HG02798 (cell line): ENCODE results near the gene B9D2.
"Not testable (repeated sequence)": the region's sequence is repeated elsewhere in the genome, so short reads cannot be mapped to it uniquely, and the experiment has no call there.

Experiments used
- ATAC-seq: cut with Tn5 transposase; IDR thresholded peaks from one replicate; pipeline ENCODE4 v1.9.1; 2021; ENCODE audit warnings: mild to moderate bottlenecking; ENCODE audit not compliant: unreplicated experiment, poor library complexity

B9D2 gene, protein sequence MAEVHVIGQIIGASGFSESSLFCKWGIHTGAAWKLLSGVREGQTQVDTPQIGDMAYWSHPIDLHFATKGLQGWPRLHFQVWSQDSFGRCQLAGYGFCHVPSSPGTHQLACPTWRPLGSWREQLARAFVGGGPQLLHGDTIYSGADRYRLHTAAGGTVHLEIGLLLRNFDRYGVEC

DNA sequence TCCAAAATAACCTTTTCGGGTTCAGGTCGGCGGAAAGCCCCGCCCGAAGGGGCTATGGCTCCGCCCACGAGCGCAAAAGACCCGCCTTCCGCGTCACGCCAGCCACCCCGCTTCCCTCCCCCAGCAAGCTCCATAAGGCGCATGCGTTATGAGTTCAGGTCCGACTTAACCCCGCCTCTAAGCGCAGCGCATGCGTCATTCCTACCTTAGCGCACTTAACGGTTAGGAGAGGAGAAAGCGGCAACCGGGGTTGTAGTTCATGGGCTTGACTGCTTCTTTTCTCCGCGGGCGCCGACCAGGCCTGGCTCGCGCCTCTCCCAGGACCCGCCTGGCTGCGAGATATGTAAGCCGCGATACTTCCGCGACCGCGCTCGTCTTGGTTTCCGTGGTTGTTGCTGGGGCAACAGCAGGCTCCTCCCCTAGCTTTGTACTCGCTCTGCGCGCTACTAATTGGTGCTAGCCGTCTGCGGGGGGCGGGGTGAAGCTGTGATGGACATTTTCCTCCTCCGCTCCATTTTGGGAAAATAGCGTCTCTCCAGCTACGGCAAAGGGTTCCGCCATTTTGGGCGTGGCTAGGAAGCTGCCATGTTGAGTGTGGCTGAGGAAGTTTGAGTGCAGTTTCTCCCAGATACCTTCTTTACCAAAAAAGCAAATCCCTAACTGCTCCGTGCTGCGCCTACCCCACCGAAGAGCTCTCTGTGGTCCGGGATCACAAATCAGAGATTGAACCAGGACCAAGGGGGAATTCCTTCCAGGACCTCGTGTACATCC, at the start of gene B9D2:
Gene B9D2, minus strand, starts transcription at position 397 of the 771 bp plus-strand sequence. CDS start 630 bp downstream, outside the sequence.
- peak; percentile 93 for ATAC-seq

DNA sequence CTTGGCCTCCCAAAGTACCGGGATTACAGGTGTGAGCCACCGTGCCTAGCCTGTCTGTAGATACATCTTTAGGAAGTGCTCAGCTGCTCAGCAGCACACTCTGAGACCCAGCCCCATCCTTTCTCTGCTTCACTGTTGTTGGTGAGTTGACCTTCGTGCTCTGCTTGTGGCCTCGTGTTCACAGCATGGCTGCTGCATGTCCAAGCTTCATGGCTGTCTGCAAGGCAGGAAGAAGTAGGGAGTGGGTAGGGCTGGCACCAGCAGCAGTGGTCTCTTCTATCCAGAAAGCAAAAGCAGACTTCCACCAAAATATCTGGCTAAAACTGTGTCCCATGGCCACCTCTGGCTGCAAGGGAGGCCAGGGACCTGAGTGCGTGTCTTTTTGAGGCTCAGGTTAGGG, 49.0 kb upstream of the B9D2 start:
- no peak for ATAC-seq

DNA sequence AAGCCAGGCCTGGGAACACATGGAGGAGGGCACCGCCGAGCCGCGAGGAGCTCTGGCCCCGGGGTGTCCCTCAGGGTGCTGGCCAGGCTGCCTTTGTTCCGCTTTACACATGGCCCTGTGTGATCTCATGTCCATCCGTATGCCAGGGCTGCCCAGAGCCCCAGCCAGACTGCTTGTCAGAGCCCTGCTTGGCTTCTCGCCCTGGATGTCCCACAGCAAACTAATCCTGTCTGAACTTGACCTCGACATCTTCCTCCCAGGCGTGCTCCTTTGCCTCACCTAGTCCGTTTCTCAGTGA, 48.0 kb upstream of the B9D2 start:
- no peak for ATAC-seq

DNA sequence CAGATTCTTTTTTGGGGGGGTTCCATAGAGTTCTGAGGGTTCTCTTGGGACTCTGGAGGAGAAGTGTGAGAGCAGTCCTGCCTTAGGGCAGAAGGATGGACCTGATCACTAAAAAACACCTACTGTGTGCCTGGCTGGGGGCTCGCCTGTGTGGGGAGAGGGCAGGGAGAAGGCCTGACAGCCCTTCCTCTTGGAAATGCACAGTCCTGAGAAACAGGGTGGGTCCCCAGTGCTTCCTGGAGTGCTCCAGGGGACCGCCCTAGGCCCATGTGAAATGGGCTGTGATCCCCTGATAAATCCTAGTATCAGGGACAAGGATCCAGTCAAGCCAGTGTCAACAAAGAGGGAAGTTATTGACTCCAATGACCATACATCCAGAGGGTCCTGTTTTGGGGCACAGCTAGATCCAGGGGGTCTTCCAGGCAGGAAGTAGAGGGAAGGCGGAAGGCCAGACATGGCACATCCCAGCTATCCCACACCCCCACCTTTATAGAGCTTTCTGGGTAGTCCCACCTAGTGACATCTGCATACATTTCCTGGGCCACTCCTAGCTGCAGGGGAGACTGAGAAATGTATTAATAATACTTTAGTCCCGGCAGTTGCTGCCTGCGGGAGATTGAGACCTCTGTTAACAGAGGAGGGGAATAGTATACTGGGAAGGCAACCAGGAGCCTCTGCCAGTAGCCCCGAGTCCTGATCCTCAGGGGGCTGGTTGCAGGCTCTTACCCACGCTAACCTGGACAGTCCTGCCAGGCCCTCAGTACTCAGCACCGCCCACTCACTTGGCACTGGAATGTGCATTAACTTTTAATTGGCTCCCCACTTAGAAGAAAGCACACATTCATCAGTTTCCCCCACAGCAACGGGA, 47.4 kb upstream of the B9D2 start:
- ATAC-seq, result no peak

DNA sequence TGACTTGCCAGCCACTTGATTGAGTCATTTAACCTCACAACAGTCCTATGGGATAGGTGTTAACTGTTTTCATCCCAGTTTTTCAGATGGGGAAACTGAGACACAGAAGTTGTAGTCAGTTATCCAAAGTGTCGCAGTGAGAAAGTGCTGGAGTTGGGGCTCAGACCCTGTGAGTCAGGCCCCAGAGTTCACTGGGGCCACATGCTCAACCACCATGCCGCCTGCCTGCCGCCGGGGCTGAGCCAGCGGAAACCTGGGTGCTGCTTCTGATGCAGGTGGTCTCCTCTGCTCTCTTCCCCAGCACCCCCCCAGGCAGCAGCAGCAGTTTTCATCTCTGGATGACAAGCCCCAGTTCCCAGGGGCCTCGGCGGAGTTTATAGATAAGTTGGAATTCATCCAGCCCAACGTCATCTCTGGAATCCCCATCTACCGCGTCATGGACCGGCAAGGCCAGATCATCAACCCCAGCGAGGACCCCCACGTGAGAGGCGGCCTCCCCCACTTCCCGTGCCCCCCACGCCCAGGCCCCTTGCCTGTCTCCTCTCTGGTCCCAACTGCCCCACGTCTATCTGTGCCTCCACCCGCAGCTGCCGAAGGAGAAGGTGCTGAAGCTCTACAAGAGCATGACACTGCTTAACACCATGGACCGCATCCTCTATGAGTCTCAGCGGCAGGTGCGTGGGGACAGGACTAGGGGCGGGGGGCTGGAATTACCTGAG, 46.5 kb upstream of the B9D2 start:
- no peak for ATAC-seq

DNA sequence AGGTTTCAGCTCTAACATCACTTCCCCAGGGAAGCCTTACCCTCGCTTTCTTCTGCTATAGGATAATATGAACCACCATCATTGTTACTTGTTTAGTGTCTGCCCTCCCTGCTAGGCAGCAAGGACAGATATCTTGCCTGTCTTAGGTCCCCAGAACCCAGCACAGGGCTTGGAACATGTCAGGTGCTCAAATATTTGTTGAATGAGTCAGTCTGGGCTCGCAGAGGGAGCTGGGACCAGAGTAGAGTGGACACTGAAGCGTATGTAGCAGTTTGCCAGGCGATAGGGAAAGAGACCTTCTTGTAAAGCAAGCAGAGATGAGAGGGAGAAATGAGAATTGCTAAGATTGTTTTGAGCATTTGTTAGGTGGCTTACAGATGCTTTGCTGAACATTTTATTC, 45.3 kb upstream of the B9D2 start:
- no peak for ATAC-seq

DNA sequence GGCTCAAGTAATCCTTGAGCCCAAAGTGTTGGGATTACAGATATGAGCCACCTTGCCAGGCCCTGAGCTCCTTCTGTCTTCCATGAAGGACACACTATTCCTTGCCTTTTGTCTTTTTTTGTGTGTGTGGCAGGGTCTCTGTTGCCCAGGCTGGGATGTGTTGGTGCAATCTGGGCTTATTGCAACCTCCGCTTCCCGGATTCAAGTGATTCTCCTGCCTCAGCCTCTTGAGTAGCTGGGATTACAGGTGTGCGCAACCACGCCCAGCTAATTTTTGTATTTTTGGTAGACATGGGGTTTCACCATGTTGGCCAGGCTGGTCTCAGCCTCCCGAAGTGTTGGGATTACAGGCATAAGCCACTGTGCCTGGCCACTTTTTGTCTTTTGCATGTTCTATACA, 44.9 kb upstream of the B9D2 start:
- not testable (repeated sequence) for ATAC-seq

DNA sequence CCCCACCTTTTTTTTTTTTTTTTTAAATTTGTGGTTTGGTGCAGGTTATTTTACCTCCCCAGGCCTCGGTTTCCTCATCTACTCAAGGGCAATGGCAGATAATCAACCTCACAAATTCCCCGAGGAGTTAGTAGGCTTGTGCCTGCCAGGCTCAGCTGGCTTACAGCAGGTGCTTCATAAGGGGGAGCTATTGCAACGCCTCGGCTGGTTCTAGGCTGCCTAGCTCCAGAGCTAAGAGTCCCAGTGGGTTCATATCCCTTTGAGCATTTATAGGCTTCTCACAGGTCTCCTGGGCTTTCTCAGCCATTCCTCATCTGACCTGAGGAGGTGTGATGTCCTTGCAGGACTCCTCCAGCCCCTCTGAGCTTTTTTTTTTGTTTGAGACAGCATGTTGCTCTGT, 44.3 kb upstream of the B9D2 start:
- ATAC-seq, result no peak

DNA sequence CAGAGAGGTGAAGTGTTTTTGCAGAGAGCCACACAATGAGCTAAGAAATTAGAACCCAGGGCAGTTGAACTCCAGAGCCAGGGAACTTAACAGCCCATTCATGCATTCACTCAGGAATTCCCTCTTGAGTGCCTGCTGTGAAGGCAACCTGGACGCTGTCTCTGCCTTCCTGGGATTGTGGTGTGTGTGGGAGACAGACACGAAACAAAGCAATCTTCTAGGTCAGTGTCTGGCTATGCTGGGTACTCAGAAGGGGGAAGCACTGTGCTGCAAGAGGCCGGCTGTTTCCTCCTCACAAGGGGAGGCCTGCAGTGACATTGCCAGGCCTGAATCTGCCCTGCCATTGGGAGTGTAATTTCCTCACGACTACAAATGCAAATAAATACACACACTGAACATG, 43.3 kb upstream of the B9D2 start:
- ATAC-seq, result no peak

DNA sequence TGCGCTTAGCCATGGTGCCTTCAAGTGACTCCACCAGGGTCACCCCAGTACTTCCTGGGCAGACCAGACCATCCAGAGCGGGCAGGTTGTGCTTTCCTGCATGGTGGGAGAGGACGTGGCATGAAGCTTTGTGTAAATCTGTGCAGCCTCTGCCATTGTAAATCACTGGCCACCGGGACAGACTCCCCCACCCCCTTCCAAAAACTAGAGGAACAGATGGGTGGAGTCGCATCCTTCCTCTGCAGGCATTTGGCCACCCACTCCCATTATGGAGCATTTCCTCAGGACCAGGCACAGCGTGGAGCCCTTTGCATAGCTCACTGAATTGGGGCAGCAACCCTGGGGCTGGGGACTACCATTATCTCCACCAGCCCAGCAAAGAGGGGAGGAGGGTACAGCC, 41.8 kb upstream of the B9D2 start:
- ATAC-seq, result no peak

DNA sequence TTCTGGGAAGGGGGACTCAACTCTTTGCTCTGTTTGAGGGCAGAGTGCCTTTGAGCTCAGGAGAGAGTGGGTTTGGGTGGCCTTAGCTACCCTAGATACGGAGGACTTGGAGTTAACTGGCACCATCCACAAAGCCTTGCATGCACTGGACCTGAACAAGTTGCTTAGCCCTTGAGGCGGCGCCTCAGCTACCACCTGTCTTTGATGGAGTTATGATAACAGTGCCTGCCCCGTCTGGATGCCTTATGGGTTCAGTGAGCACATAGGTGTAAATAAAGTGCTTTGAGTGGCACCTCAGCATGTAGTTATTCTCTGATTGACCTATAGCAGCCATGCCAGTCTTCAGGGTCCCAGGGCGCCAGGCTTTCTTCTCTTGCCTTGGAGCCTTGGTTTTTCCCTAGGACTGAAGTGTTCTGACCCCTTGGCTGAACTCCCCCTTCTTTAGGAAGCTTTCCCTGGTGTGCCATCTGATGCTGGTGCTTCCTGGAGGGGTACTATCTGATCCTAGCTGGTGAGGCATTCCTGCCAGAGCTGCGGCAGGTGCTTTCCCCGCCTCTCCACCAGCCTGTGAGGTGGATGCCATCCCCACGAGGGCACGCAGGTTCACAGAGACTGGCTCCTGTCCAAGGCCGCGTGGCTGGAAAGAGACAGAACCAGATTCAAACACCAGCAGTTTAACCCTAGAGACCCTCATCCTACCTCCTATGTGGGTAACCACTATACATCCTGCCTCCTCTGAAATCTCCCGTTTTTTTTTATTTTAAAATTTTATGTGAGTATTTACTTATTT, 39.4 kb upstream of the B9D2 start:
- no peak for ATAC-seq

DNA sequence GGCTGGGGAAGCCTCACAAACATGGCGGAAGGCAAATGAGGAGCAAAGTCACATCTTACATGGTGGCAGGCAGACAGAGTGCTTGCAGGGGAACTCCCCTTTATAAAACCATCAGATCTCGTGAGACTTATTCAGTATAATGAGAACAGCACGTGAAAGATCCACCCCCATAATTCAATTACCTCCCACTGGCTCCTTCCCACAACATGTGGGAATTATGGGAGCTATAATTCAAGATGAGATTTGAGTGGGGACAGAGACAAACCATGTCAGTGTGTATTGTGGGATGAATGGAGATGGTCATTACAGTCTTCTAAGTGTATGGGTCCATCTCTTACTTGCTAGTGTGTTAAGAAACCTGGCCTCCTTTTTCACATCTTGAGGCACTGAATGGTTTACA, 38.1 kb upstream of the B9D2 start:
- no peak for ATAC-seq

DNA sequence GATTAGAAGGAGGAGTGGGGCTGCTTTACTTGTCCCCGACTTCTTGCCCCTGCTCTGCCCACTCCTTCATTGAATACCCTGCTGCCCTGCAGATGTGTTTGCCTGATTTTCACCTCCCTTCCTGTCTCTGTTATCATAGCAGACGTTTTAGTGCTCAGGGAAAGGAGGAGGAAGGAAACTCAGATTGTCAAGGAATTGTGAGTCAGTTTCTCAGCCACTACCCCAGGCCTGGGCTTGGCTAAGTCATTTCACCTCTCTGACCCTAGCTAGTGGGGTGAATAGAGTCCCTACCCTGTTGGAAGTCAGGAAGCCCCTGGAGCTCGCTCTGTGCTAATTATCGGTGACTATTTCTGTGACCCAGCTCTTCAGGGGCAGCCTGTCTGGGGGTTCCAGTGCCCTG, 37.5 kb upstream of the B9D2 start:
- ATAC-seq, result no peak

DNA sequence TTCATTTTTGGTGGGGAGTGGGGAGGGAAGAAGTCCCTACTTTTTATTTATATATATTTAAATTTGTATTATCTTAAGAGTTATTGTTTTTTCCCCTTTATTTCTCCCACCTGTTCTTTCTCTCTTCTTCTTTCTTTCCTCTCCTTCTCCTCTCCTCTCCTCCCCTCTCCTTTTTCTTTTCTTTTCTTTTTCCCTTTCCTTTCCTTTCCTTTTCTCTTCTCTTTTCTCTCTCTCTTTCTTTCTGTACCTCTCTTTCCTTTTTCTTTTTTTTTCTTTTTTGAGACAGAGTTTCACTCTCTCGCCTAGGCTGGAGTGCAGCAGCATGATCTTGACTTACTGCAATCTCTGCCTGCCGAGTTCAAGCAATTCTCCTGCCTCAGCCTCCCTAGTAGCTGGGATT, 35.6 kb upstream of the B9D2 start:
- no peak for ATAC-seq

DNA sequence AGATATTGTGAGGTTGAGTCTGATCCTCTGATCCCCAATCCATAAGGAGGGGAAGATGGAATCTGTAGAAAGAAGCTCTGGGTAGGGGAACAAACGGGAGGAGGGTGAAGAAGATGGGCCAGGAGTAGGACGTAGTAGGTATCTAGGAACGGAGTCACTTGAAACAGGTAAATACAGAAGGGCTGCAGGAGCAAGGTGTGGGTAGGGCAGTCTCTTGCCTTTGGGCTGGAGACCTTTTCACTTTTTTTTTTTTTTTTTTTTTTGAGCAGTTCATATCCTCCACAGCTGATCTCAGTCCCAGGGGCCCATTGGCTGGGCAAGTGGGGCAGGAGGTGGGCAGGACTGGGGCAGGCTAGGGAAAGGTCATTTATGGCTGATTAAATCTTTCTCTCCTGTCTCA, 35.1 kb upstream of the B9D2 start:
- no peak for ATAC-seq

DNA sequence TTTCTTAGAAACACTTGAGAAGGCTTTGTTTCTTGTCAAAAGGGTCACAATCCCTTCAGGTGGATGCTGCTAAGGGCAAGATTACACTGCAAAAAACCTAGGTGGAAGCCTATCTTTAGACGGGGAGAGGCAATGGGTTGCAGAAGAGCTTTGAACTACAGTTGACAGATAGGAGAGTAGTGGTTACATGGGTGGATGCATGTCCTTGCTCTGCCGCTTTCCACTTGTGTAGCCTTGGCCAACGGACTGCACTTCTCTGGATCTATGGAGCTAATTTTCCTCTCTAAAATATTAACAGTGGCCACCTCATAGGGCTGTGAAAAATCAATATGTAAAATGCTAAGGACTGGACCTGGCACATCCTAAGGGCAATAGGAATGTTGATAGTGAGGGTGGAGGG, 34.6 kb upstream of the B9D2 start:
- no peak for ATAC-seq

DNA sequence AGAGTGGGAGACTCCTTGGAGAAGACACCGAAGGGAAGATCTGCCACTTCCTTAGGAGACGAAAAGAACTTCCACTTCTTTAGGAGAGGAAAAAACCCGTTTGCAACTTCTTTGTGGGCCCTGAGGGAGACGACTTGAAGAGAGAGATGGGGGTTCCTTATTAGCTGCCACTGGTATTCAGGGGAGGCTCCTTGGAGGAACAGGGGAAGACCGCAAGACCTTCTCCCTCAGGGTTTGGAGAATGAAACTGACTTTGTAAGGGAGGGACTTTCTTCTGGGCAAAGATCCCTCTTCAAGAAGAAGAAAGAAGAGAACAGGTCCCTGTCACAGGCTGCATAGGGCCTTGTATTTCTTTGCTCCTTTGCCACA, 34.1 kb upstream of the B9D2 start:
- no peak for ATAC-seq

DNA sequence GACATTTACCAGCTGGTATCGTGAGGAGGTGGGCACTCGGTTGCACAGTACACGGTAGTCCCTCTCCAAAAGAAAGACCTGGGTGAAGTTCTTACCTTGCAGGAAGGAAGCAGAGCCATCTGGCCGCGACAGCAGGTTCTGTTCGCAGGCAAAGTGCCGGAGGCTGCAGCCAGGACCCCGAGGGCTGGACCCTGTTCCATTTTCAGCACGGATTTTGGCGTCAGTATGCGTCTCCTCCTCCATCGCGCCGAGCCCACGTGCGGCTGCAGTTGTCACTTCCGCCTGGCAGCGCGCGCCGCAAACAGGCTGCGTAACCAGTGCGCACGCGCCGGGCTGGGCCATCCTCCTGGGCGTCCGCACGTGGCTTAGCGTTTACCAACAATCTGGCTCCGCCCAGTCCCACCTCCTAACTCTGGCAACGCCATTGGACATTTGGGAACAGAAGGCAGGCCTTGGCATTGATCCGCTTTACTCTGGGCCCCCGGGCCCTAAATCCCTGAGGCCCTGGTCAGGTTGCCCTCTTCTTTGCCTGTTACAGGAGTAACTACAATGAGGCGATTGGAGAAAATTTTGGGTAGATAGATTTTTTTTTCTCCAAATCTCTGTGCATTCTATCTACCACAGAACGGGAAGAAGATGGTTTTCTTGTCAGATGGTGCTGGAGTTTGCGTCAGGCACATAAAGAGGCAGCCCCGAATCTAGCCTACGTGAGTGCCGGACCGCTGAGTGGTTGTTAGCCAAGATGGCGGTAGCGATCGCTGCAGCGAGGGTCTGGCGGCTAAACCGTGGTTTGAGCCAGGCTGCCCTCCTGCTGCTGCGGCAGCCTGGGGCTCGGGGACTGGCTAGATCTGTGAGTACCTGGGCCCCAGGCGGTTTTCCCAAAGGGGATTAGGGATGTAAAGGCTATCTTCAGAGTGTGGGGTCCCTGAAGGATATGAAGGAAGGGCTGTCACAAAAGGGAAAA, 33.4 kb upstream of the B9D2 start, which contains the start of the genes BCKDHA and EXOSC5:
Gene BCKDHA, plus strand, starts transcription at position 733 of the 964 bp plus-strand sequence. Its CDS starts 10 bp downstream, at position 743.
Gene EXOSC5, minus strand, starts transcription at position 274 of the 964 bp plus-strand sequence. Its CDS starts 31 bp downstream, at position 243.
- peak; percentile 94 for ATAC-seq

DNA sequence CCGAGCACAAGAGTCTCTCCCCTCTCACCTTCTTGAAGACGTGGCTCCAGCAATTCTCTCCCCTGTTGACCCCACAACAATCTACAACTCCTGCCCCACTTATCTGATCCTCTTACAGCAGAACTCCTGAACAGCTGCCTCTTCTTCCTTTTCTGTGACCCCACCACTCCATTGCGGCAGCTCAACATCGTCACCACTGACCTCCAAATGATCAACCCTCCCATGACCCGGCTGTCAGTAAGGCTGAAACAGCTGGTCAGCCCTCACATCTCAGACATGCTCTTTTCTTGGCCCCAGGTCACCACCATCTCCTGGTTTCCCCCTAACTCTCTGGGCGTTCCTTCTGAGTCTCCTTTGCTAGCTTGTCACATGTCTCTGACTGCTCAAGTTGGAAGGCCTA, 31.4 kb upstream of the B9D2 start:
- no peak for ATAC-seq
